Measurements from ENCODE around the gene B3GNT9.

GRCh38 chr16:67157892-67158635 is 7.3 kb upstream of the B3GNT9 start:
- no peak for TF ChIP-seq CTCF (IDR thresholded peaks at IDR 0.05)
- no peak for TF ChIP-seq POLR2A (IDR thresholded peaks at IDR 0.05)
